Activated naive CD4-positive, alpha-beta T cell treated with anti-CD3 and anti-CD28 coated beads for 36 hours (primary cell): Measurements from ENCODE around the gene SLC7A4. TPM values are rescaled to one million over a fixed set of nuclear protein-coding genes. Genes with fewer than 3 reads are reported as not detected.
"Not testable (repeated sequence)": the region's sequence is repeated elsewhere in the genome, so short reads cannot be mapped to it uniquely, and the experiment has no call there.

Experiments used
- CTCF ChIA-PET: fragments of 350-600 bp; sonication (Branson Sonifier 250); formaldehyde crosslinking; loops from one replicate; lab custom pipeline; 2021; ENCODE audit warnings: antibody characterized with exemption; lab: Charles Lee
- DNase-seq: peaks from one replicate; pipeline ENCODE4 v3.0.0-alpha.2; 2020
- H3K27ac Mint-ChIP-seq: one replicate; pipeline ENCODE4 v1.8.0; 2021; ENCODE audit warnings: mild to moderate bottlenecking, mixed read lengths
- H3K27me3 Mint-ChIP-seq: one replicate; pipeline ENCODE4 v1.8.0; 2021; ENCODE audit warnings: low read depth, mixed read lengths
- H3K36me3 Mint-ChIP-seq: one replicate; pipeline ENCODE4 v1.8.0; 2021; ENCODE audit warnings: low read depth, mixed read lengths
- H3K4me1 Mint-ChIP-seq: one replicate; pipeline ENCODE4 v1.8.0; 2021; ENCODE audit warnings: low read depth, mixed read lengths
- H3K4me3 Mint-ChIP-seq: one replicate; pipeline ENCODE4 v1.8.0; 2021; ENCODE audit warnings: mild to moderate bottlenecking, moderate library complexity, mixed read lengths
- H3K9me3 Mint-ChIP-seq: one replicate; pipeline ENCODE4 v1.8.0; 2021; ENCODE audit warnings: mixed read lengths
- intact Hi-C: fragments of 100-400 bp; cut with micrococcal nuclease; formaldehyde crosslinking; loops from one replicate; pipeline ENCODE4 v1.15.1; 2023
- total RNA-seq, 2 experiments: library from RNA; stranded (reverse); gene quantifications; one replicate each; pipeline ENCODE4 v1.2.3, GENCODE V29; 2021

The SLC7A4 gene
- total RNA-seq, 2 experiments from 2014 or later: not detected

DNA sequence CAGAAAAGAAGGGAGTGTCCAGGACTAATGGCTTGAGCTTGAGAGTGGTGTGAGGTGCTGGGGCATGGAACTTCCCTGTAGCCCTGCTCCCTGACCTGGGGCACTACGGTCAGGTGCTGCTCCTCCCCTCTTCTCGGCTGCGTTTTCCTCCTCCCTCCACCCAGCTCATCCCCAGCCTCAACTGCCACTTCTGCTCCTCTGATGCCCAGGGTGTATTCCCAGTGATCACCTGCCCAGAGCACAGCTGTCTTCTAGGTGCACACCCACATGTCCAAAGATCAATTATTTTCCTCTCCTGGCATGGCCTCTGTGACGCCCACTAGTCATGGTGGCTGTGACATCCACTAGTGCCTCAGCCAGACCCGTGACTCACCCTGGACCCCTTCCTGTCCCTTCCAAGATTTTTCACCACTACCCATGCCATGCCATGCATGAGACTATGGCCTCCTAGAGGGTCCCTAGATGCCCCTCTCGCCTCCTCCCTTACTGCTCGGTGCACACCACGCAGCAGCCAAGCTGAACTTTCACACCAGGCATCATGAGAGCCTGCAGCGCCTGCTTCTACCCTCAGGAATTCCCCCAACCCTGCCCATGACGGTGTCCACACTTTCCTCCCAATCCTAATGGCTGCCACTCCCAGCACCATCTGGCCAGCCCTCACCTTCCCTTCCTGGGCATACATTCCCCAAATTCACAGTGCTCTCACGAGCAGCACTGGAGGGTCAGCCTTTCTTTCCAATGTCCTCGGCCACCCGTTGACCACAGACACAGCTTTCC, 15.5 kb downstream of the SLC7A4 start:
- DNase-seq: no peak
- H3K9me3 Mint-ChIP-seq: no peaks in the 10 kb centered on the region
- CTCF ChIA-PET: interaction anchor here (0.6 to 2.3 kb wide), 2 partner anchors 11 to 86 kb away, joined by 3 to 5 read pairs; no protein-coding TSS in a partner anchor
- peaks cover 25% of the 10 kb centered on the region for H3K4me1 Mint-ChIP-seq
- H3K27ac Mint-ChIP-seq: no peak overlapping the region
- H3K4me3 Mint-ChIP-seq: no peak overlapping the region
- intact Hi-C loops: no loop called here
- H3K27me3 Mint-ChIP-seq: no peaks in the 10 kb centered on the region
- no peaks in the 10 kb centered on the region for H3K36me3 Mint-ChIP-seq

DNA sequence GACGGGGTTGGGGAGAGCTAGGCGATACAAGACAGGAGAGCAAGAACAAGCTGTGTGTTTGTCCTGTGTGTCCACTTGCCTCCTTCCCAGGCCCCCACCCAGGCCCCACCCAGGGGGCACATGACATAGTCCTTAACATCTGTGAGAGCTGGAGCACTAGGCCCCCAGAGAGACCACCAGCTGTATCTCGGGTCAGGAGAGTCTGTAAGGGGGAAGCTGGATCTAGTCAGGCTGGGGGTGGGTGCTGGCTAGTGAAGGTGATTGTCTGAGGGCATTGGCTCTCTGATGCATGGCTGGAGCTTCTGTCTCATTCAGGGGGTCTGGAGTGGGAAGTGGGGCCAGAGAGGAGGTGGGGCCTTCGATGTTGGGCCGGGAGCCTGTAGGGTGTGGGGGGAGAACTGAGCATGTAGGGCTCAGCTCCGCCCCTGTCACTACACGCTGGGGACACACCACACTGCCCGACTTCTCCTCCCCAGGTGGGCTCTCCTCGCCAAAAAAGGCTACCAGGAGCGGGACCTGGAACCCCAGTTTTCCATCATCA, 16.8 kb downstream of the SLC7A4 start:
- DNase-seq: no peak
- Mint-ChIP-seq H3K27me3 (no peaks in the 10 kb centered on the region), H3K4me1 (peaks cover 25% of the 10 kb centered on the region), H3K4me3 (no peak overlapping the region), H3K27ac (no peak overlapping the region), H3K9me3 (no peaks in the 10 kb centered on the region), H3K36me3 (no peaks in the 10 kb centered on the region)
- CTCF ChIA-PET: interaction anchor here (1.2 to 2.3 kb wide), 2 partner anchors 8 to 87 kb away, joined by 3 to 5 read pairs; no protein-coding TSS in a partner anchor
- intact Hi-C loops: no loop called here

DNA sequence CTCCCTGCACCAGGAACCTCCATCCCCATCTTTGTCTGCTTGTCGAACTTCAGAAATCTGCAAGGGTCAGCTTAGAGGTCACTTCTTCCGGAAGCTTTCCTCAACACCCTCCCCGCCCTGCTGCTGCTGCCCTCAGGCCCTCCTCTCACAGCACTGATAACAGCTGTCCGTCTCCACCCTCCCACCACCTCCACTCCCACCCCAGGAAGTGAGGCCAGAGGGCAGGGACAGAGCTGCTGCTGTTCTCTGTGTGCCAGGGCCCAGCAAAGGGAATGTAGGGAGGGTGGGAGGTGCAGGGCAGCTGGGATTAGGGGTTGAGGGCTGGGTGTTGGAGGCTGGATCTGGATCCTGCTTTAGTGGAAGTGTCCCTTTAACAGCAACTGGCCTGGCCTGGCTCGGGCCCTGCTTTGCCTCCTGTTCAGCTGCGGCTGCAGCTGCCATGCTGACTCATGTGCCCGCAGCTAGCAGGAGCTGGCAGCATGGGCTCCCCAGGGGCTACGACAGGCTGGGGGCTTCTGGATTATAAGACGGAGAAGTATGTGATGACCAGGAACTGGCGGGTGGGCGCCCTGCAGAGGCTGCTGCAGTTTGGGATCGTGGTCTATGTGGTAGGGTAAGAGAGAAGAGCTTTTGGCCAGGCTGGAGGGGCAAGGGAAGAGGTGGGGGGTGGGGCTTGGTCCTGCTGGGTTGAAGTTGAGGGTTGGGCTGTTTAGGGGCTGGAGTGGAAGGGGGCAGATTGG, 17.5 kb downstream of the SLC7A4 start, which contains the start of gene P2RX6:
TSS of gene P2RX6 (plus strand) at position 440 of the 740 bp plus-strand sequence. CDS start at position 450, 10 bp downstream.
- Mint-ChIP-seq H3K9me3 (no peaks in the 10 kb centered on the region), H3K4me3 (peak within 1 kb of the TSS; percentile 74), H3K27me3 (no peaks in the 10 kb centered on the region), H3K36me3 (no peaks in the 10 kb centered on the region), H3K4me1 (peaks cover 25% of the 10 kb centered on the region), H3K27ac (no peak within 1 kb of the TSS)
- CTCF ChIA-PET: interaction anchor here (1.2 to 2.3 kb wide), 2 partner anchors 9 to 88 kb away, joined by 3 to 5 read pairs; no protein-coding TSS in a partner anchor
- intact Hi-C loops: loop anchor here (1.0 kb wide), 1 partner anchor 13 kb away; the partner anchor contains the start of gene THAP7
- DNase-seq: no peak

DNA sequence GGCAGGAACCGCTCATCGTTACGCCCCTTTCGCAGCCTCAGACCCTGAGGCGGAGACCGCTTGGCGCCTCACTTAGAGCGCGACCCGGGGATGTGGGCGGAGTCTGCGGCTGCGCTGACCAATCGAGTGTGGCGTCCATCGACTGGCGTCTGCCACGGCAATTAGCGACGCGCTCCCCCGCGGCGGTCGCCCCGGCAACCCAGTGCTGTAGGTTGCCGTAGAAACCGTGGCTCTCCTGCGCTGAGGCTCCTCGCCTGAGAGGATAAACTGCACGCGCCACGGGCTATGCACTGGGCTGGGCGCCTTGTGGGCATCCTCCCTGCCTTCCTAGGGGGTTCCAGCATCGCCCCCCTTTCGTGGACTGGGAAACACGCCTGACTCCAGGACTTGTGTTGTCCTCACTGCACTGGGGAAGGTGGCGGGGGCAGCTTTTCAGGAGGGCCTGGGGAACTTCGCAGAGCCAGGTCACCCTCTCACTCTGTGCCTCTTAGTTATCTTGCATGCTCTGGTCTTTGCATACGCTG, 18.1 kb downstream of the SLC7A4 start:
- H3K36me3 Mint-ChIP-seq: no peaks in the 10 kb centered on the region
- CTCF ChIA-PET: interaction anchor here (1.2 kb wide), 1 partner anchor 9 kb away, joined by 3 read pairs; no protein-coding TSS in a partner anchor
- no peak overlapping the region for H3K27ac Mint-ChIP-seq
- H3K4me1 Mint-ChIP-seq: peaks cover 25% of the 10 kb centered on the region
- no peaks in the 10 kb centered on the region for H3K27me3 Mint-ChIP-seq
- H3K4me3 Mint-ChIP-seq: peak overlapping the region; percentile 74
- no peaks in the 10 kb centered on the region for H3K9me3 Mint-ChIP-seq
- peak; percentile 80 for DNase-seq
- intact Hi-C loops: loop anchor here (1.0 kb wide), 1 partner anchor 12 kb away; the partner anchor contains the start of gene THAP7

DNA sequence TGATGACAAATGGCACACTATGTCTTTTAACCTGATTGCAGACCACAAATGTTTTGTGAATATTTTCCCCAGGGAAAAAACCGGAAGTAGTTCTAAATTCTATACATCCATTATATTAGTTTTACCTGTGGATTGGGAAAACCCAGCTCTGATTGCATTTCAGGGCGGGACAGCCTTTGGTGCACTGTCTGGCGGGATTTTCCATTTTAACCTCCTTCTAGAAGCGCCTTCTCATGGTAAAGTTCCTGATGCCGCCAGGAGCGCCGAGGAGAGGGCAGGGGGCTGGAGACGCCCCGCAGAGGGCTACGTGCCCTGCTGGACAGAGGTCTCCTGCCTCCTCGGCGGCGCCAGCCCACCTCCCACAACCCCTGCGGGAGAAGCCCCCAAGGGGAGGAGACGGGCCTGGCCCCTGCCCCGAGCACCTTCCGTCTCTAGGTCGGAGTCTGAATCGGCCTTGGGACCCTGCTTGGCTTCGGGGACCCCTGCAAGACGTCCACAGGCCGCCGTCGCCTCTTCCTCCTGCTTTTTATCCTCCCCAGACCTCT, 18.6 kb downstream of the SLC7A4 start:
- CTCF ChIA-PET: interaction anchor here (0.8 kb wide), 1 partner anchor 50 kb away, joined by 3 read pairs; no protein-coding TSS in a partner anchor
- no peaks in the 10 kb centered on the region for H3K9me3 Mint-ChIP-seq
- H3K36me3 Mint-ChIP-seq: no peaks in the 10 kb centered on the region
- intact Hi-C loops: loop anchor here (1.0 kb wide), 1 partner anchor 11 kb away; the partner anchor contains the start of gene THAP7
- H3K4me3 Mint-ChIP-seq: peak overlapping the region; percentile 74
- DNase-seq: no peak
- H3K27me3 Mint-ChIP-seq: no peaks in the 10 kb centered on the region
- no peak overlapping the region for H3K27ac Mint-ChIP-seq
- H3K4me1 Mint-ChIP-seq: peaks cover 25% of the 10 kb centered on the region

DNA sequence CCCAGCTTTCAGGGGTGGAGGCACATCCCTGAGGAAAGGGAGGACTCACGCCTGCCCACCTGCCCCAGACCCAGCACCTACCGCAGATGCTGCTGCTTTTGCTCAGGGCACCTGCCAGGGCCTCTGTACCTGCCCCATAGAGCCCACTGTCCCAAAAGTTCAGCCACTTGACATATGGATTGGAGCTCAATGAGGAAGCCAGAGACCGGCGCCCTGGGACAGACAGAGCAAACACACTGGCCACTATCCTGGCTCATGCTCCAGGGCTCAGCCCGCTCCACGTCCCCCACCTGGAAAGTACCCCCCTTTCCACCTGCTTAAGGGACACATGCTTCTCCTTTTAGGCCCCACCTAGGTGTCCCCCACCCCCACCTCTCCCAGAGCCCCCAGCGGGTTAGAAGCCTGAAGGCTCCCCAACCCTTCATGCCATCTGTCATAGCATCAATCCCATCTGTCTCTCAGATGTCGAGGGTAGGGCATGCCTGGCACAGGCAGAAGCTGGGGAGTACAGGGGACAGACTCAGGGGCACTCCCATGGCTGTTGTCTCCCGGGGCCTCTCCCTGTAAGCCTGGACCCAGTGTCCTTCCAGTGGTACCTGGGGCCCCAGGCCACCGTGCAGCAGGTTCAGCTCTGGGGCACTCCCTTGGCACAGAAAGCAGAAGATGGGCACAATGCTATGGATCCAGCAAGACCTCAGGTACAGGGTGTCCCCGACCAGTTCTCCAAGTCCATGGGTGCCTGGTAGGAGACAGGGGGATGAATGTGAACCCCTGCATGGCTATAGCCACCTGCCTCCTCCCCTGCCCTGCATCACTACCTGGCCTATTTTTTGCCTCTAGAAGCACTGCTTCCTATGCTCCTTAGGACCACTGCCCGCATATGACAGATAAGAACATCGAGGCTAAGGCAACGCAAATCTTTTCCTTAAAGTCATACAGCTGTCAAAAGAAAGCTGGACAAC, 19.6 kb downstream of the SLC7A4 start:
- no peak for DNase-seq
- Mint-ChIP-seq H3K9me3 (no peaks in the 10 kb centered on the region), H3K27ac (no peak overlapping the region), H3K4me1 (peaks cover 25% of the 10 kb centered on the region), H3K27me3 (no peaks in the 10 kb centered on the region), H3K36me3 (no peaks in the 10 kb centered on the region), H3K4me3 (no peak overlapping the region)
- intact Hi-C loops: no loop called here
- CTCF ChIA-PET: interaction anchor here (0.8 kb wide), 1 partner anchor 49 kb away, joined by 3 read pairs; no protein-coding TSS in a partner anchor

DNA sequence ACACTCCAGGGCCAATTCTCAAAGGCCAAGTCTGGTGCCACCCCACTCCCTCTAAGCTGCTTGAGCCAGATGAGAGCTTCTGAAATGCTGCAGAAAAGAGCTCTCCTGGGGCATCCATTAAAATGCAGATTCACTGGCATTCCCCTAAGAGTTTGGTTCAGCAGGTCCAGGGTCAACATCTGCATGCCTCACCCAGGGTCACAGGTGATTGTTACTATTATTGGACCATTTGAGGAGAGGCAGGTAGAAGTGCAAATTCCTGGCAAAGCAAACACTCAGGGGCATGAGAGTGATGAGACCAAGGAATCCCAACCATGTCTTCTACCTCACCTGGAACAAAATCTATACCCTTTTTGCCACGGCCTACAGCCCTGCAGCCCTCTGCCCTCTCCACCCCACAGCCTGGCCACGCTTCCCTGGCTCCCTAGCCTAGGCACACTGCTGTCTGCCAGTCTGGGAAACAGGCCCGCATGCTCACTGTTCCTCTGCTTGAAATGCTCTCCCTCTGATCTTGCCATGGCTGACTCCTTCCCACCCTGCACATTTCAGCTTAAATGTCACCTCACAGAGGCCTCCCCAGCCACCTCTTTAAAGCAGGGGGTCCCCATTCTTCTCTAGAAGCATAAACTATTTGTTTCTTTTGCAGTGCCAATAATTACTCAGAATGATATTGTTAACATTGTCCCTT, 21.8 kb downstream of the SLC7A4 start:
- intact Hi-C loops: no loop called here
- CTCF ChIA-PET: no interaction called here
- Mint-ChIP-seq H3K27me3 (no peaks in the 10 kb centered on the region), H3K9me3 (no peaks in the 10 kb centered on the region), H3K27ac (no peak overlapping the region), H3K36me3 (no peaks in the 10 kb centered on the region), H3K4me3 (no peak overlapping the region), H3K4me1 (peaks cover 19% of the 10 kb centered on the region)
- no peak for DNase-seq

DNA sequence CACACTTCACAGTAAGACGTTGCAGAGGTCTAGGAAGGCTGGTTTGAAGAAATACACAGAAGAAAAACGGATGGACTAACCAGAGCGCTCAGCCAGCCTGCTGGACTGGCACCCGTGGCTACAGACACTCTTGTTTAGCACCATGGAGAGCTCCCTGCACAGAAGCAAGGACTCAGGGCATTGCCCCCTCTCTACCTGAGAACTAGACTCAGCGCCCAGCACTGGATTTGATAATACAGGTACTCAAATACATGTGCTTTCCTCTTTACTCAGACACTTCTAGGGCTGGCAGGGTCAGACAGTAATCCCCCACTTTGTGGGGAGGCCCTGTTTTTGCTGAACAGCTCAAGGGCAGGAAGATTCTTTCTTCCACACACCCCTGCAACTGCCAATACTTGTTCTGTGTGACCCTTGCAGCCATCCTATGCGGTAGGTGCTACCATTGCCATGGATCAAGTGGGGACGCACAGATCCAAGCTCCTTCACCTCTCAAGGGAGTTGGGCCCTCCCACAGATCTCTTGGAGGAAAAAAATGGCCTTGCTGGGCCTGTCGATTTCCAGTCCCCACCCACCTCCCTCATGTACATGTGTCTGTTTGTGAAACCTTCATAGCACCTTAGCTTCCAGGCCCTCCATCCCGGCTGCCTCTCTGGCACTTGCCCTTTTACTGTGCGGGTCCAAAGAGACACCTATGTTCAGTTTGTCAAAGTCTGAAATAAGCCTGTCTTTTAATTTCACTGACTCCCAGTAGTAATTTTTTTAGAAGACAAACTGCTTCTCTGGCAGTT, 22.5 kb downstream of the SLC7A4 start:
- intact Hi-C loops: loop anchor here (10.0 kb wide), 2 partner anchors 95 to 855 kb away; partner anchors contain the start of gene MAPK1
- no peaks in the 10 kb centered on the region for H3K9me3 Mint-ChIP-seq
- no peaks in the 10 kb centered on the region for H3K36me3 Mint-ChIP-seq
- DNase-seq: peak; percentile 43
- H3K4me3 Mint-ChIP-seq: no peak overlapping the region
- no peaks in the 10 kb centered on the region for H3K27me3 Mint-ChIP-seq
- CTCF ChIA-PET: no interaction called here
- H3K27ac Mint-ChIP-seq: no peak overlapping the region
- H3K4me1 Mint-ChIP-seq: peaks cover 14% of the 10 kb centered on the region

DNA sequence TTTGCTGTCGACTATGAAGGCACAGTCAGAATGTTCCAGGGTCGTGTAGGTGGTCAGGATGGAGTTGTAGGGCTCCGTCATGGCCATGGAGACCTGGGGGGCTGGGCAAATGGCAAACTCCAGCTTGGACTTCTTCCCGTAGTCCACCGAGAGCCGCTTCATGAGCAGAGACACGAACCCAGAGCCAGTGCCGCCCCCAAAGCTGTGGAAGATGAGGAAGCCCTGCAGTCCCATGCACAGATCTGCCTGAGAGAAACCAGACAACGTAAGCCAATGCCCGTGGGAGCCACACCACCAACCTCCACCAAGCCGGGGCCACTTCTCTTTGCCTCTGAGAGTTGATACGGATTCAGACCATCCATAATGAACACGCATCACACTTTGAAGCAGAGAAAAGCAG, 23.2 kb downstream of the SLC7A4 start:
- intact Hi-C loops: loop anchor here (10.0 kb wide), 2 partner anchors 96 to 856 kb away; partner anchors contain the start of gene MAPK1
- DNase-seq, H3K4me3 Mint-ChIP-seq, H3K9me3 Mint-ChIP-seq, H3K4me1 Mint-ChIP-seq, CTCF ChIA-PET, H3K27ac Mint-ChIP-seq, H3K36me3 Mint-ChIP-seq, H3K27me3 Mint-ChIP-seq: not testable (repeated sequence)

DNA sequence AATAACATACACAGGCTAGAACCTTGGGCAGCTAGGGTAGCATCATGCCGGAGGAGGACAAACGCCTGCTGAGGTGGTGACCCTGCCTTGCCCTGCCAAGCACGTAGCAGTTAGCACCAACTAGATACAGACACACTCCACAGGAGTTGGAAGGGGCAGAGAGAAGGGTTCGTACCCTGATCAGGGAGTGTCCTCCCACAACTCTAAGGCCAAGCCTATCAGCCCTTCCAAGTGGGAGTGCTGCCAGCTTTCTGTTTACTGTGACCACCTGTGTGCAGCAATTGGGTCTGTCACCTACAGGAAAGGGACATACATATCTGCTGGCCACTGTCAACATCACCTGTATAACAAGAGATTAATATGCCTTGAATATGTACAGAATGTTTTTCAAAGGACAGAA, 28.6 kb downstream of the SLC7A4 start:
- intact Hi-C loops: loop anchor here (5.0 to 10.0 kb wide), 4 partner anchors 41 to 861 kb away; partner anchors contain the start of gene MAPK1
- CTCF ChIA-PET: interaction anchor here (0.6 to 1.6 kb wide), 3 partner anchors 22 to 495 kb away, joined by 3 to 4 read pairs (median 4); partner anchors contain the start of genes CRKL and LZTR1
- Mint-ChIP-seq H3K9me3 (no peaks in the 10 kb centered on the region), H3K36me3 (peaks cover 8% of the 10 kb centered on the region), H3K27me3 (no peaks in the 10 kb centered on the region), H3K4me3 (peak overlapping the region; percentile 89), H3K4me1 (peaks cover 25% of the 10 kb centered on the region), H3K27ac (no peak overlapping the region)
- no peak for DNase-seq
